IMR-90 (cell line): Measurements from ENCODE around the gene TSR3. TPM values are rescaled to one million over a fixed set of nuclear protein-coding genes. Genes with fewer than 3 reads are reported as not detected.

Experiments used
- ATAC-seq: fragments of 200-7000 bp; cut with Tn5 transposase; 2 replicates; pipeline ENCODE4 v1.9.1; 2020; ENCODE audit warnings: low read depth, mild to moderate bottlenecking, moderate library complexity
- BruUV-seq: library from RNA; stranded (reverse); fragments of 400-500 nt; replicated peaks from 2 replicates; lab custom pipeline; 2021; lab: Mats Ljungman, UMichigan
- CTCF ChIA-PET: fragments of 300-600 bp; formaldehyde crosslinking; extraction: SDS; loops from one replicate; lab custom pipeline; 2021; ENCODE audit warnings: antibody characterized with exemption; lab: Yijun Ruan, JAX
- POLR2A ChIA-PET: fragments of 300-600 bp; sonication (Branson Sonifier 250); formaldehyde crosslinking; loops from one replicate; lab custom pipeline; 2022; ENCODE audit warnings: antibody characterized with exemption; ENCODE audit not compliant: unreplicated experiment; lab: Charles Lee
- DNase-seq: peaks from one replicate; pipeline ENCODE4 v3.0.0; 2013
- H2AFZ ChIP-seq: replicated peaks from 2 replicates; pipeline ENCODE3; 2013; ENCODE audit warnings: low read length, mild to moderate bottlenecking; ENCODE audit not compliant: poor library complexity
- H2AK5ac ChIP-seq: 2 replicates; pipeline ENCODE4 v1.6.1; 2013; ENCODE audit warnings: low read depth, low read length, inconsistent platforms
- H2AK9ac ChIP-seq: replicated peaks from 2 replicates; pipeline ENCODE3; 2013; ENCODE audit warnings: mild to moderate bottlenecking, low read depth, low read length, moderate library complexity; ENCODE audit not compliant: poor library complexity
- H2BK120ac ChIP-seq: 2 replicates; pipeline ENCODE4 v1.6.1; 2013; ENCODE audit warnings: low read depth, low read length, inconsistent platforms
- H2BK15ac ChIP-seq: 3 replicates; pipeline ENCODE4 v1.6.1; 2013; ENCODE audit warnings: low read depth, low read length, inconsistent platforms
- H2BK20ac ChIP-seq: 2 replicates; pipeline ENCODE4 v1.6.1; 2013; ENCODE audit warnings: low read depth, mild to moderate bottlenecking, inconsistent platforms, low read length, moderate library complexity
- H2BK5ac ChIP-seq: 2 replicates; pipeline ENCODE4 v1.6.1; 2013; ENCODE audit warnings: mild to moderate bottlenecking, low read depth, low read length, inconsistent platforms; ENCODE audit not compliant: poor library complexity, severe bottlenecking
- H3K14ac ChIP-seq: replicated peaks from 2 replicates; pipeline ENCODE4 v1.6.1; 2013; ENCODE audit warnings: low read depth, low read length, inconsistent platforms
- H3K18ac ChIP-seq: 2 replicates; pipeline ENCODE4 v1.6.1; 2013; ENCODE audit warnings: low read depth, low read length, control low read depth
- H3K23ac ChIP-seq: 2 replicates; pipeline ENCODE4 v1.6.1; 2013; ENCODE audit warnings: low read depth, low read length, inconsistent platforms
- H3K27ac ChIP-seq: 2 replicates; pipeline ENCODE4 v1.5.1; 2013; ENCODE audit warnings: mild to moderate bottlenecking, control low read depth, low read length; ENCODE audit not compliant: insufficient read depth
- H3K27me3 ChIP-seq: 2 replicates; pipeline ENCODE4 v1.6.1; 2013; ENCODE audit warnings: low read length; ENCODE audit not compliant: control insufficient read depth, insufficient read depth
- H3K36me3 ChIP-seq: 2 replicates; pipeline ENCODE4 v1.6.1; 2013; ENCODE audit warnings: low read length, mixed read lengths; ENCODE audit not compliant: control insufficient read depth, insufficient read depth
- H3K4ac ChIP-seq: 2 replicates; pipeline ENCODE4 v1.6.1; 2013; ENCODE audit warnings: low read depth, low read length, inconsistent platforms
- H3K4me1 ChIP-seq: 2 replicates; pipeline ENCODE4 v1.6.1; 2013; ENCODE audit warnings: low read length, mixed read lengths; ENCODE audit not compliant: control insufficient read depth, insufficient read depth
- H3K4me2 ChIP-seq: 2 replicates; pipeline ENCODE4 v1.6.1; 2013; ENCODE audit warnings: low read depth, mild to moderate bottlenecking, control low read depth, low read length, moderate library complexity
- H3K4me3 ChIP-seq: 2 replicates; pipeline ENCODE4 v1.5.1; 2013; ENCODE audit warnings: low read depth, mild to moderate bottlenecking, control low read depth, low read length, moderate library complexity; ENCODE audit not compliant: insufficient read depth
- H3K56ac ChIP-seq: 2 replicates; pipeline ENCODE4 v1.6.1; 2013; ENCODE audit warnings: low read length, inconsistent platforms; ENCODE audit not compliant: insufficient read depth; ENCODE audit errors: extremely low read depth
- H3K79me1 ChIP-seq, 2 experiments: 2 replicates each; pipeline ENCODE4 v1.6.1; 2013; ENCODE audit warnings: low read length in 2 of 2, inconsistent platforms in 1 of 2, low read depth in 1 of 2
- H3K9ac ChIP-seq: 2 replicates; pipeline ENCODE4 v1.6.1; 2013; ENCODE audit warnings: low read depth, low read length, control low read depth
- H3K9me1 ChIP-seq: 2 replicates; pipeline ENCODE4 v1.6.1; 2013; ENCODE audit warnings: low read length, inconsistent platforms; ENCODE audit not compliant: insufficient read depth
- H3K9me3 ChIP-seq: 2 replicates; pipeline ENCODE4 v1.6.1; 2013; ENCODE audit warnings: low read length; ENCODE audit not compliant: control insufficient read depth, insufficient read depth
- H4K20me1 ChIP-seq: 2 replicates; pipeline ENCODE4 v1.6.1; 2013; ENCODE audit warnings: low read length, inconsistent platforms; ENCODE audit not compliant: insufficient read depth
- H4K5ac ChIP-seq: 2 replicates; pipeline ENCODE4 v1.6.1; 2013; ENCODE audit warnings: mild to moderate bottlenecking, low read depth, low read length, control low read depth
- H4K8ac ChIP-seq, 2 experiments: 2 replicates each; pipeline ENCODE4 v1.6.1; 2013; ENCODE audit warnings: low read depth in 2 of 2, low read length in 2 of 2, control low read depth in 1 of 2, inconsistent platforms in 1 of 2
- H4K91ac ChIP-seq: 2 replicates; pipeline ENCODE4 v1.6.1; 2013; ENCODE audit warnings: low read depth, low read length, inconsistent platforms; ENCODE audit not compliant: insufficient read depth
- BHLHE40 ChIP-seq: fragments of 150-350 bp; IDR thresholded peaks from 2 replicates; pipeline ENCODE4 v1.6.1; 2016; ENCODE audit warnings: mild to moderate bottlenecking, low read depth, low read length
- FOS ChIP-seq: fragments of 150-350 bp; IDR thresholded peaks from 2 replicates; pipeline ENCODE4 v1.6.1; 2016; ENCODE audit warnings: low read depth, low read length
- POLR2A ChIP-seq: IDR thresholded peaks from 2 replicates; pipeline ENCODE4 v1.6.1; 2012; ENCODE audit warnings: mild to moderate bottlenecking, low read depth, low read length
- WGBS, 2 experiments: methylation state at CpG; one replicate each; pipeline versions ENCODE4 v1.1.5 to v1.1.7; 2013; ENCODE audit warnings: missing lambda C conversion rate in 2 of 2; ENCODE audit not compliant: insufficient read length in 1 of 2; ENCODE audit errors: extremely low coverage in 2 of 2; 5-methylcytosine and 5-hydroxymethylcytosine counted together
- dilution Hi-C: fragments of 300-500 bp; cut with HindIII; formaldehyde crosslinking; loops from one replicate; pipeline ENCODE4 v1.14.3; 2018; ENCODE audit warnings: low sequenced_read_pairs; ENCODE audit not compliant: unreplicated experiment
- in situ Hi-C: fragments of 300-500 bp; cut with MboI; formaldehyde crosslinking; loops from 3 replicates; pipeline ENCODE4 v1.14.3; 2019; ENCODE audit warnings: low sequenced_read_pairs, inconsistent platforms, mixed read lengths
- intact Hi-C: fragments of 100-400 bp; cut with micrococcal nuclease; formaldehyde crosslinking; loops from 2 replicates; pipeline ENCODE4 v1.10.0; 2022
- polyA plus RNA-seq, 3 experiments: library from polyadenylated mRNA; depleted of rRNA; stranded (reverse); fragments of >200 nt; gene quantifications; 2 replicates each; pipeline ENCODE4 v1.2.3, GENCODE V29; 2012; ENCODE audit warnings: low replicate concordance in 1 of 3
- total RNA-seq: library from RNA; depleted of rRNA; stranded (reverse); fragments of >200 nt; gene quantifications from 2 replicates; pipeline ENCODE4 v1.2.3, GENCODE V29; 2012

Gene TSR3
- total and polyA plus RNA-seq, 2 of the 4 experiments (the other 2 are of a cell fraction), result 38.0 to 52.9 TPM

GRCh38 chr16:1333854-1334700 is 17.6 kb downstream of the TSR3 start (continued):
- TF ChIP-seq FOS, result no peak

- no peak within 1 kb of the TSS for H3K56ac ChIP-seq
- intact Hi-C loops, result no loop called here
- peaks cover 55% of the 10 kb centered on the region for H3K27me3 ChIP-seq
- H2AFZ ChIP-seq, result peak within 1 kb of the TSS; percentile 87
- POLR2A ChIA-PET, result no interaction called here
- H3K36me3 ChIP-seq, result no peaks in the 10 kb centered on the region
- H3K18ac ChIP-seq, result no peak within 1 kb of the TSS
- H3K79me1 ChIP-seq, result no peaks in the 10 kb centered on the region
- no peaks in the 10 kb centered on the region; the same call in 1 of the 2 replicates for H4K20me1 ChIP-seq
- peaks cover 7% of the 10 kb centered on the region for H3K4me1 ChIP-seq
- no peak within 1 kb of the TSS for H4K8ac ChIP-seq
- H3K23ac ChIP-seq, result no peak within 1 kb of the TSS
- ATAC-seq (peak; percentile 89), DNase-seq (no peak)
- WGBS, 2 experiments, result 8% methylated on average over 40 of the region's 83 CpGs; no CpG with 5 or more reads in 1 of the 2 experiments
- no peak within 1 kb of the TSS for H3K27ac ChIP-seq
- peak within 1 kb of the TSS; percentile 28 for H2AK9ac ChIP-seq
- H3K4me2 ChIP-seq, result peak within 1 kb of the TSS; percentile 17; the same call in 1 of the 2 replicates
- in situ Hi-C loops, result no loop called here
- H2BK5ac ChIP-seq, result no peak within 1 kb of the TSS
- no peak within 1 kb of the TSS for H3K14ac ChIP-seq
- H2BK120ac ChIP-seq, result no peak within 1 kb of the TSS
- H3K4me3 ChIP-seq, result peak within 1 kb of the TSS; percentile 33
- TF ChIP-seq BHLHE40, result no peak
- 0 out of 2 replicates have a peak, but pooled peaks have one; percentile 29 for TF ChIP-seq POLR2A
- H4K5ac ChIP-seq, result no peak within 1 kb of the TSS
- H4K91ac ChIP-seq, result no peak within 1 kb of the TSS
- H3K9ac ChIP-seq, result no peak within 1 kb of the TSS
- no peak within 1 kb of the TSS for H2BK20ac ChIP-seq
- peaks cover 3% of the 10 kb centered on the region; the same call in 1 of the 2 replicates for H3K9me3 ChIP-seq
- no peak within 1 kb of the TSS for H3K4ac ChIP-seq
- dilution Hi-C loops, result no loop called here
- no TSS peak for BruUV-seq
- H2BK15ac ChIP-seq, result no peak within 1 kb of the TSS
- CTCF ChIA-PET, result no interaction called here
- H2AK5ac ChIP-seq, result no peak within 1 kb of the TSS
- H3K9me1 ChIP-seq, result no peaks in the 10 kb centered on the region
These were observed 18.4 kb downstream of the TSR3 start, which contains the start of gene BAIAP3 for GRCh38 chr16:1333149-1333812. Gene BAIAP3 (plus strand): TSS chr16:1333645. CDS start chr16:1338550, 4,905 bp downstream.
